Measurements from ENCODE around the gene GID8. TPM values are rescaled to one million over a fixed set of nuclear protein-coding genes. Genes with fewer than 3 reads are reported as not detected.

The GID8 gene
- total RNA-seq, result 10 to 100 TPM; 23.2 to 34.8 (median 27.9) TPM

DNA sequence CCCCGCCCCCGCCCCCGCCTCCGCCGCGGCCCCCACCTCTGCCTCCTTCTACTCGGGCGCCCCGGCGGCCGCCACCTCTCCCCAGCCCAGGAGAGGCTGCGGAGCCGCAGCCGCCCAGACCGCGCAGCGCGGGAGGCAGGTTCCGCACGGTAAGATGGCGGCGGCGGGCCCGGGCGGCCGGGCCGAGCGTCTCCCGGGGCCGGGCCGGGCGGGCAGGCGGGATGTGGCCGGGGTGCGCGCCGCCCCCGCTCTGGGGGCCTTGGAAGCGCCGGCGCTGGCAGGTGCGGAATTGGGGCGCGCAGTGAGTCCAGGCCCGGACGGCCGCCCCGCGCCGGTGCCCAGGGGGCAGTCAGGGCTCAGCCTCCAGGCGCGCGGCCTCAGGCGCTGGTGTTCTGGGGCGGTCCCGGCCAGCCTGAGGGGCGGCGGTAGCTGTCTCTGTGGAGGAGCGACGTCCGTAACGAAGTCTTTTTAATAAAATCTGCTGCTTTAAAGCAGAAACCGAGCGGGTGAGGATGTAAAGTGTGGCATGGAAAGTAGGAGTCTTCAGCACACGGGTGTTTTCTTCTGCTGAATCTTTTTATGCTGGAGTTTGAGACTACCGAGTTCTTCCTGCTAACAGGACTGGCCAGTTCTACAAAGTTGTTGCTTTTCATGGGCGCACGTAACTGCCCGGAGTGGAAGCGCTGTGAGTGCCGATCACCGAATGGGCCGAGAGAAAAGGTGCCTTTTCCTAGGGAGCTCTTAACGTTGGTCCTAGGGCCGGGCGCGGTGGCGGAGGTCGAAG, at the start of gene GID8:
Gene GID8, plus strand, starts transcription at position 43 of the 784 bp plus-strand sequence. CDS start 3,356 bp downstream, outside the sequence.
- no peaks in the 10 kb centered on the region for H3K9me3 ChIP-seq
- peak within 1 kb of the TSS; percentile 64 to 95 for H3K4me3 ChIP-seq
- H3K27me3 ChIP-seq, result no peaks in the 10 kb centered on the region
- TF ChIP-seq POLR2A (IDR thresholded peaks at IDR 0.05) (peak in 1 of 2 donors; percentile 36), POLR2AphosphoS5 (IDR thresholded peaks at IDR 0.05) (no peak)
- TF ChIP-seq, protein P1, sequence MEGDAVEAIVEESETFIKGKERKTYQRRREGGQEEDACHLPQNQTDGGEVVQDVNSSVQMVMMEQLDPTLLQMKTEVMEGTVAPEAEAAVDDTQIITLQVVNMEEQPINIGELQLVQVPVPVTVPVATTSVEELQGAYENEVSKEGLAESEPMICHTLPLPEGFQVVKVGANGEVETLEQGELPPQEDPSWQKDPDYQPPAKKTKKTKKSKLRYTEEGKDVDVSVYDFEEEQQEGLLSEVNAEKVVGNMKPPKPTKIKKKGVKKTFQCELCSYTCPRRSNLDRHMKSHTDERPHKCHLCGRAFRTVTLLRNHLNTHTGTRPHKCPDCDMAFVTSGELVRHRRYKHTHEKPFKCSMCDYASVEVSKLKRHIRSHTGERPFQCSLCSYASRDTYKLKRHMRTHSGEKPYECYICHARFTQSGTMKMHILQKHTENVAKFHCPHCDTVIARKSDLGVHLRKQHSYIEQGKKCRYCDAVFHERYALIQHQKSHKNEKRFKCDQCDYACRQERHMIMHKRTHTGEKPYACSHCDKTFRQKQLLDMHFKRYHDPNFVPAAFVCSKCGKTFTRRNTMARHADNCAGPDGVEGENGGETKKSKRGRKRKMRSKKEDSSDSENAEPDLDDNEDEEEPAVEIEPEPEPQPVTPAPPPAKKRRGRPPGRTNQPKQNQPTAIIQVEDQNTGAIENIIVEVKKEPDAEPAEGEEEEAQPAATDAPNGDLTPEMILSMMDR (IDR thresholded peaks at IDR 0.05), result peak in 1 of 4 experiments; percentile 6
- 0% methylated on average over 5 of the region's 79 CpGs for WGBS, 2 donors (ENCODE audit: low coverage in 1 of 2)
- H3K27ac ChIP-seq, result peak within 1 kb of the TSS; percentile 77 to 99 (median 96)
- H3K36me3 ChIP-seq, result peaks cover 0 to 48% of the 10 kb centered on the region in 2 donors
- peaks cover 0 to 78% (median 26%) of the 10 kb centered on the region in 3 donors for H3K4me1 ChIP-seq
- peak; percentile 77 for ATAC-seq

DNA sequence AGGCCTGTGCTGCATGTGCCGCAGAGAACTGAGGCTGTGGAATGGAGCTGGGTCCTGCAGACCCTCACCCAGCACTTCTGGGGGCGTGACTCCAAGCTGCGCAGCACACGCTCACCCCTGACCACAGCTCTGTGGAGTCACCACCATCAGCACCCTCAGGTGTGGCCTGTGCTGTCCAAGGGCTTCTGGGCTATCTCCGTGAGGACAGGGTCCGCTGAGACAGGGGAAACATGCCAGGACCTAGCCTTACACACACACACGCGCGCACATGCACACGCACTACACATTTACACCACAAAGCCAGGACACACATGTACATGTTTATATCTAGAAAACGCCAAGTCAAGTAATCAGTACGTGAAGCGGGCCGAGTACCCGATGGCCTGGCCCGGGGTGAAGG, 49.5 kb upstream of the GID8 start:
- H3K36me3 ChIP-seq, result peaks cover 0 to 77% of the 10 kb centered on the region in 2 donors
- H3K27ac ChIP-seq, result no peak overlapping the region
- no peaks in the 10 kb centered on the region for H3K9me3 ChIP-seq
- no peak for ATAC-seq
- no peaks in the 10 kb centered on the region for H3K27me3 ChIP-seq
- WGBS, 2 donors (ENCODE audit: low coverage in 1 of 2), result 93 to 97% methylated on average over 7 to 9 of the region's 16 CpGs
- TF ChIP-seq, protein P1 (IDR thresholded peaks at IDR 0.05), result no peak
- TF ChIP-seq POLR2AphosphoS5 (IDR thresholded peaks at IDR 0.05), result no peak
- no peak for TF ChIP-seq POLR2A (IDR thresholded peaks at IDR 0.05)
- no peak for TF ChIP-seq EP300 (IDR thresholded peaks at IDR 0.05)
- H3K4me3 ChIP-seq, result no peak overlapping the region
- H3K4me1 ChIP-seq, result peaks cover 0 to 17% (median 0%) of the 10 kb centered on the region in 3 donors

DNA sequence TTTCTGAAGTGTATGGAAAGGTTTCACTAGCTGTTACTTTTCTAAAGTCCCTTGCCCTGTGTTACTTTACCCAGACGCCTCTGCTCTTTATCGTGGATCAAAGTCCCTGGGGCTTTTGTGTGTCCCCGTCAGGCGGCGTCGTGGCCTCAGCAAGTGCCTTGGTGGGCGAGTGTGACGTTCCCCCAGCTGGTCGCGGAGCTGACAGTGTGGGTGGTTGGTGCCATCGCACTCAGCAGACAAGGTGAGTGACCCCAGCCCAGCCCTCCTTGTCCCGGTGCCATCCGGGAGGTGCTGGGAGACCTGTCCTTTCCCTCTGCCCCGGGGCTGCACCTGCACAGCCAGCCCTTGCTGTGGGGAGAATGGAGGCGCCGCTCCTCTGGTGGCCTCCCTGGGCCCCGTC, 49.0 kb upstream of the GID8 start:
- Histone ChIP-seq H3K27ac (no peak overlapping the region), H3K36me3 (peaks cover 0 to 82% of the 10 kb centered on the region in 2 donors)

DNA sequence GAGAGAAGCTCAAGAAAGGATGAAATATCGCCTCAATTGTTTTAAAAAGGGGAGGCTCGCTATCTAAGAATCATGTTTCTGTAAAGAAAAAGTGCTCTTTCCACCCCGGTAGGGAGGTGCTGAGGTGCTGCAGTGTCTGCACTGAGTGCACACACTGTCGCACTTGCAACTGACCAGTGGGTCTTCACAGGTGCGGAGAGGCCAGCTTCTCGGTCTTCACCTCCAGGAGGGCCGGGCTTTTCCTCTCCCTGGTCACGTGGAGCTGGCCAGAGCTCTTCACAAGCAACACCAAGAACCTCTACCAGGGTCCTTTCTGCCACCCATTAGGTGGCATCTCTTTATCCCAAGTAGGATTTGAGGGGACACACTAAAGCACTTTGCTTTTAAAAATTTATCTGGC, 48.5 kb upstream of the GID8 start:
- Histone ChIP-seq H3K9me3 (no peaks in the 10 kb centered on the region), H3K4me1 (peaks cover 0 to 17% (median 0%) of the 10 kb centered on the region in 3 donors), H3K36me3 (peaks cover 0 to 87% of the 10 kb centered on the region in 2 donors), H3K27me3 (no peaks in the 10 kb centered on the region), H3K27ac (no peak overlapping the region), H3K4me3 (no peak overlapping the region)
- WGBS, 2 donors (ENCODE audit: low coverage in 1 of 2), result 90% methylated on average over 6 of the region's 8 CpGs; no CpG with 5 or more reads in 1 of the 2 donors
- ATAC-seq, result no peak
- TF ChIP-seq, protein P1 (IDR thresholded peaks at IDR 0.05), result no peak
- TF ChIP-seq POLR2A (IDR thresholded peaks at IDR 0.05) (no peak), EP300 (IDR thresholded peaks at IDR 0.05) (no peak), POLR2AphosphoS5 (IDR thresholded peaks at IDR 0.05) (no peak)

More for the DNA sequence above, 49.0 kb upstream of the GID8 start:
- TF ChIP-seq EP300 (IDR thresholded peaks at IDR 0.05) (no peak), POLR2AphosphoS5 (IDR thresholded peaks at IDR 0.05) (no peak), POLR2A (IDR thresholded peaks at IDR 0.05) (no peak)
- TF ChIP-seq, protein P1 (IDR thresholded peaks at IDR 0.05), result no peak
- Histone ChIP-seq H3K4me1 (peaks cover 0 to 17% (median 0%) of the 10 kb centered on the region in 3 donors), H3K9me3 (no peaks in the 10 kb centered on the region), H3K4me3 (no peak overlapping the region), H3K27me3 (no peaks in the 10 kb centered on the region)
- WGBS, 2 donors (ENCODE audit: low coverage in 1 of 2), result 84% methylated on average over 9 of the region's 17 CpGs; no CpG with 5 or more reads in 1 of the 2 donors
- ATAC-seq, result no peak
